Activated T-helper 9 cell treated with anti-CD3 and anti-CD28 coated beads, Interleukin-2, amount 50 U/mL, for 16 hours (primary cell): ENCODE results near the gene LDLRAD4.

Experiments used
- DNase-seq: peaks from one replicate; pipeline ENCODE4 v3.0.0-alpha.2; 2020; ENCODE audit warnings: low read depth

The LDLRAD4 gene

DNA sequence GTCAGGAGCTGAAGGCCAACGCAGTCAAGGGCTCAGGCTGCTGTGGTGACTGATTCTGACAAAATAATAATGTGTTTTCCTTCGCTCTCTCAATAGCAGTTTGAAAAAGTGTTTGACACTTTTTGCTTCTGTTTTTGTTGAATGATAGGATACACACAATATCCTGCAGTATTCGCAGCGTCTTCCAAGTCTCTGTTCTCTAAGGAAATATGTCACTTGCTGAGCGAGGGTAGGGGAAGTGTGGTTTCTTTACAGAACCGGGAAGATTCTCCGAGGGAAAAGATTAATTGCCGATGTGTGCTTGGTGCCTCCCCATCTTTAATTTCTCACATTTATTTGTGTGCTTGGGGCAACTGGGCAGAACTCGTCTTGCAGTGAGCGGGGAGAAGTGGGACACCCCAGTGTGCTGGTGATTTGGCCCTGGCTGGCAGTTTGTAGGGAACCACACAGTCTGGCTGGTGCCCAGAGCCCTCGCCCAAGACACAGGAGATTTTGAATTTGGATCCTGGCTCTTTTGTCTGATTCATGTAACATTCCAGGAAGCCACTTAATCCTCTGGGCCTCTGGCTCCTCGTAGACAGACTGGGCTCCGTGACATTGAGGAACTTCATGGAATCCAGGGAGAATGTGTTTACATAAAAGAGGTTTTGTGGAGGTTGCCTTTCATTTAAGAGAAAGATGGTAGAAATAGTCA is 169.4 kb downstream of the LDLRAD4 start:
- DNase-seq, result no peak

DNA sequence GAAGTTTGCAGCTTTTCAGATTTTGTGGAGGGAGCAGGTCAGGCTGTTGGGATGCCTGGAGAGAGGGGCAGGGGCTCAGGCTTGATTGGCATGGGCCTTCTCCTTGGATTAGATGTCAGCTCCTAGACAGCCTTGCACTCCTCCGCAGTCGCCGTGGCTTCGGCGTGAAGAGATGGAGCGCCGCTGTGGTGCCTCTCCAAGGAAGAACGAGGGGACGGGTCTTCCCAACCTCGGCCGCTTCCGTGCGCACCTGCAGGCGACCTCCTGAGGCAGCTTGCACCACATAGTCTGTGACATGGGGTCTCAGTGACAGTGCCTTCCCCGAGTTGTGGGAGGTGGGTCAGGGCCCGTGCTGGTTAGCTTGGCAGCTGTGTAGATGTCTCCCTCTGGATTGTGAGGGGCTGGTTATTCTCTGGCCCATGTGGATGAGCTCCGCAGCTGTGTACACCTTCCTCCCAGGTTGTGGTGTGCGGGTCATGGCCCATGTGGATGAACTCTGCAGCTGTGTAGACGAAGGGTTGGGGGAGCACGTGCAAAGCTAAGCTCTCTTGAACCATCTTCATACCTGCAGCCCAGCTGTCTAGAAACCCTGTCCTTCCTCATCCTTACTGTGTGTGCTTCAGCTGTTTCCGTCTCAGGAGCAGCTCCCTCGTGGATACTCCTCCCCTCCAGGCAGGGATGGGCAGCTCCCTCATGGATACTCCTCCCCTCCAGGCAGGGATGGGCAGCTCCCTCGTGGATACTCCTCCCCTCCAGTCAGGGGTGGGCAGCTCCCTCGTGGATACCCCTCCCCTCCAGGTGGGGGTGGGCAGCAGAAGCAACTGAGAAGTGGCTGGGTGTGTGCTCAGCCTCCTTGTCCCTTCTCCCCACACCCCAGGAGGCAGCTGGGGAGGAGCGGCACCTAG is 170.3 kb downstream of the LDLRAD4 start:
- DNase-seq, result no peak

- DNase-seq, result no peak
Observed at GRCh38 chr18:13389491-13390131, 171.1 kb downstream of the LDLRAD4 start.

GRCh38 chr18:13390196-13390595 is 171.6 kb downstream of the LDLRAD4 start:
- no peak for DNase-seq

- no peak for DNase-seq
Observed at GRCh38 chr18:13390711-13391110, 172.2 kb downstream of the LDLRAD4 start.

GRCh38 chr18:13392029-13392750 is 173.6 kb downstream of the LDLRAD4 start:
- no peak for DNase-seq

DNA sequence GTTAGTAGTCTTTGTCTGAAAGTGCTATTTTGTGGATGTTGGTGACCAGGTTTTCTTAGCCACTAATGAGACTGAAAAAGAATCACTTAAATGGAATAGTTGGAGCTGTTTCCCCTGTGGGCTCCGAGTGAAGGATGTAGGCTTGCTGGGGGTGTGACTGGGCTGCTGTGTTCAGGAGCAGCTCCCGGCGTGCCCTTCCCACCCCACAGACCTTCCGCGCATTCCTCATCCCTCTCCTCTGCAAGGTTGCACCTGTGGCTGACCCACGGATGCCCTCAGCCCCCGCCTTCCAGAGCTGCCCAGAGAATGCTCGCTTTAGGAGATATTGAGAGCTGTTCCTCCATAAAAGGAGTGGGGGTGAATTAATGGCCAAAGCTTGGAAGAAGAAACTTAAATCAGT is 174.3 kb downstream of the LDLRAD4 start:
- DNase-seq, result no peak

GRCh38 chr18:13393338-13393737 is 174.8 kb downstream of the LDLRAD4 start:
- no peak for DNase-seq

DNA sequence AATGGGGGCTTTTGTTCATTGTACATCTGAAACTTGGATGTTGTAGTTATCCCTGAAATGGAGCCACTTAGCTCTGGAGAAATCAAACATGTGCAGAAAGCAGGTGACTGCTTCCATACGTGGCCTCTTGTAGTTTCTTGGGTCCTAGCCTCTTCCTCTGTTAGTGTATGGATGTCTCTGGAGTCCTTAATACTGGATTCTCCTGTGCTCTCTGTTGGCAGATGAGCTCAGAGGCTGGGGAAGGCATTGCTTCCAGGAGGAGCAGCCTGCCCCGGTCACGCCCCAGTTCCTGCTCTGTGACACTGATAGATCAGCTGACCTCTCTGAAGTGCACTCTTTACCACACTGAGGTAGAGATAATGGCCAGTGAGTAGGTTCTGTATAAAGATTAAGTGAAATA is 176.2 kb downstream of the LDLRAD4 start:
- DNase-seq, result no peak

- no peak for DNase-seq
Observed at GRCh38 chr18:13395577-13395976, 177.0 kb downstream of the LDLRAD4 start.

DNA sequence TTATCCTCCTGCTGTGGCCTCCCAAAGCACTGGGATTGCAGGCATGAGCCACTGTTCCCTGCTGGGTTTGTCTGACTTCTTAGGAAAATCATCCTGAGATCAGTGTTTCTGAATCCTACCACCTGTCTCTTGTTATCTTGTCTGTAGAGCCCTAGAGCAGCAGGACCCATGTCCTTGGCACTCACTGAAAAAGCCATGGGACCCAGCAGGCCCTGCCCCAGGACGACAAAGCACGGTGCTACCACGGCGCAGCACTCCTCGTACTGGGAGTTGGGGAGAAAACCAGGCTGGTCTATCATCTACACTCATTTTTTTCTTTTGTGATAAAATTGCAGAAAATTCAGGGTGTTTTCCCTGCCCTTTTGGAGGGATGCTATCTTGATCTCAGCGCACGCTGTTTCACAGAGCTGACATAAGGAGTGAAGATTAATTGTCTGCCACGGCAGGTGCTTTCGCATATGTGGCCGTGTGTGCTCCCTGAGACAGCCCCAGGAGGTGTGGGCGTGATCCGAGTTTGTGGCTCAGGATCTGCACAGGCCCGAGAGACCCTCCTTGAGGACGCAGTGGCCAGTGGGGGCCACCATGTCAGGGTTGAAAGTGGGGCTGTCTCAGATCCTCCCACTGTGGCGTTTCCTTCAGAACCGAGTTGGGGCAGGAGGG is 179.1 kb downstream of the LDLRAD4 start:
- no peak for DNase-seq

GRCh38 chr18:13398631-13399030 is 180.1 kb downstream of the LDLRAD4 start:
- DNase-seq, result no peak

DNA sequence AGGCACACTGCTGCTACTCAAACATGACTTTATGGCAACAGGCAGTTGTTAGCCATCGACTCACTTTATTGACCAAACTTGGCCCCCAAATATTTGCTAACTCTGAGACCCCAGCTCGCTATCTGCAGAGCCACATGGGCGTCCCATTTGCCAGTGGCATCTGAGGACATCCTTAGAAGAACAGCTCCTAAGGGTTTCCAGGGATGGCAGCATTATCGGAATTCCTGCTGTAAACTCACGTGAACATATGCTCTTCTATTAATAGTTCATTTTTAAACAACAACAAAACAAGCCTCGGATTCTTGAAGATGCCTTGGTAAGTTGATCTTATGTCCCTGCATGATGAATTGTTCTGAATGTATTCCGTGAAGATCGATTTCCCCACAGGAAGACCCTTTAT is 181.0 kb downstream of the LDLRAD4 start:
- no peak for DNase-seq

DNA sequence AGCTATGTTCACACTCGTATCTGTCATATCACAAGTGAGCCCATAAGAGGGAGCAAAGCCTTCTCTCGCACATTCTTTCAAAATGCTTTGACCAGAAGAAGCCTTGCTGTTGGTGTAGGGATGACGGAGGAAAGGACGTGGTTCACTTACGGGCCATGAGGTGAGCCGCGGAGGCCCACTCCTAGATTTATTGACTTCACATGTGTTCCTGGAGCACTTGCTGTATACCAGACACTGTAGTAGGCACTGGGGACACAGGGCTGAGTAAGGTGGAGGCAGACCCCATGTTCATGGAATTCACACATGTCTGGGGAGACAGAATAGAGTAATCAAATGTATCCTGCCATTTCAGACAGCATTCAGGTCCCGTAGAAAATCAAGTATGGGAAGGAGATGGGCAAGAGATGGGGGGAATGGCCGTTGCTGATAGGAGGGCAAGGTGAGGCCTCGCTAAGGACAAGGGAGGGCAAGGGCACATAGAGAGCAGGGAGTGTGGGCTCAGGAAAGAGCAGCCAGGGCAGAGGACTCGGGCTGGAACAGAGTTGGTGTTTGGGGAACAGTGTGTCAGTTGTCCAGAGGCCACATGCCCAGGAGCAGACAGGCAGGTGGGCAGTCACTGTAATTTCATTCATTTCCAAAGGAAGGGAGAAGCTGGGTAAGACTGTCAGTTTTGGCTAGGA is 182.2 kb downstream of the LDLRAD4 start:
- DNase-seq, result no peak

- no peak for DNase-seq
Observed at GRCh38 chr18:13401404-13401803, 182.8 kb downstream of the LDLRAD4 start.

DNA sequence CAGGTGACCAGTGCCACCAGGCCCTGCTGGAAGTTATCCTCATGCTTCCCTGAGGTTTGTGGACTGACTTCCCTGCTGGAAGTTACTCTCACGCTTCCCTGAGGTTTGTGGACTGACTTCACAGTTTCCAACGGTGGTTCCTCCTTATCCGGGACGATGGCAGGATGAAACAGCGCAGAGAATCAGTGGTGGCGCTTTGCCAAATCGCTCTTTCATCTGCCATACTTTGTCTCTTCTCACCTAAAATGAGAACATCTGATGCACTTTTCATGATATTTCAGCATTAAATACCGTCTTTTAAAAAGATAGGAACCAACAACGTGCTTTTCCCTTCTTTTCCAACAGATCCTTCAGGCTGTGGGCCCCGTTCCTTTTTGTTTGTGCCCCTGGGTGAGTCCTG is 183.3 kb downstream of the LDLRAD4 start:
- DNase-seq, result no peak

- DNase-seq, result no peak
Observed at GRCh38 chr18:13403786-13404549, 185.4 kb downstream of the LDLRAD4 start.

GRCh38 chr18:13405305-13406038 is 186.9 kb downstream of the LDLRAD4 start:
- no peak for DNase-seq

DNA sequence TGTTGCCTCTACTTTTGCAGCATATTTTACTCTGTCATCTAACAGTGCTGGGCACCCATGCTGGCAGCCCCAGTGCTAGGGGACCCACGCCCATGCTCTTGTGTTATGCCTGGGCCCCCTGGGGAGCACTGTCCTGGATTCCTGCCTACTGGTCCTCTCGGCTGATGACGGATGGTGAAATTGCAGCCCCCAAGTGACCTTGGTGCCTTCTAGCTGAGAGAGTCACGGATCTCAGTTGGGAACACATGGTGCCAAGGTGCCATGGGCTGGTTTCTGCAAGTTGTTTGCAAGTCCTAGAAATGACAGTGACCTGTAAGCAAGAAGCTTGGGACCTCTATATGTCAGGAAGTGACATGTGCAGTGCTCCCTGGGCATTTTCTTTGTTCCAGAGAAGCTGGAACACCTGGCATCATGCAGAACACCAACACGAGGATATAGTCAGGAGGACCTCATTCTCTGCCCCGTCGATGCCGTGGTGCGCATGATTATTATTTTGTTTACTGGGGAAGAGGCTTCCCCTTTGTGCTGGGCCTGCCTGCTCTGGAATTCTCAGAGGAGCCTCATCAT is 187.6 kb downstream of the LDLRAD4 start:
- no peak for DNase-seq
